Esophagus squamous epithelium (tissue), 5 donors: ENCODE data around the gene SERPINI2. TPM values are rescaled to one million over a fixed set of nuclear protein-coding genes. Genes with fewer than 3 reads are reported as not detected.

ENCODE experiments used
- DNase-seq: peaks from one replicate; lab custom pipeline; 2025; lab: John Stamatoyannopoulos, UW
- H3K27ac ChIP-seq, 4 donors: fragments of 200-600 bp; sonication (generic); one replicate each; pipeline ENCODE4 v1.5.1; 2016 to 2019; ENCODE audit warnings: mild to moderate bottlenecking in 1 of 4
- H3K27me3 ChIP-seq, 4 donors: fragments of 200-600 bp; sonication (generic); 1 replicate in 3 of 4; 2 replicates in 1 of 4; pipeline versions ENCODE4 v1.5.1 to v1.6.0; 2017 to 2021; ENCODE audit warnings: antibody characterized with exemption in 1 of 4
- H3K36me3 ChIP-seq, 3 donors: fragments of 200-600 bp; sonication (generic); one replicate each; pipeline ENCODE4 v1.5.1; 2016 to 2019
- H3K4me1 ChIP-seq, 3 donors: fragments of 200-600 bp; sonication (generic); one replicate each; pipeline ENCODE4 v1.5.1; 2017 to 2019
- H3K4me3 ChIP-seq, 4 donors: fragments of 200-600 bp; sonication (generic); 1 replicate in 3 of 4; 2 replicates in 1 of 4; pipeline ENCODE4 v1.5.1; 2016 to 2019; ENCODE audit warnings: mild to moderate bottlenecking in 2 of 4, moderate library complexity in 1 of 4
- H3K9me3 ChIP-seq, 3 donors: fragments of 200-600 bp; sonication (generic); one replicate each; pipeline ENCODE4 v1.5.1; 2016 to 2019
- CTCF ChIP-seq, 6 experiments: fragments of 450-650 bp in 4 of 6; fragments of 200-600 bp in 2 of 6; sonication (generic) in 2 of 6; IDR thresholded peaks; one replicate each; pipeline ENCODE4 v1.5.1; 2016 to 2019; ENCODE audit warnings: antibody characterized with exemption in 6 of 6, mild to moderate bottlenecking in 4 of 6, moderate library complexity in 4 of 6
- POLR2A ChIP-seq, 4 donors: fragments of 450-650 bp; IDR thresholded peaks; one replicate each; pipeline ENCODE4 v1.6.1; 2017; ENCODE audit warnings: antibody characterized with exemption in 4 of 4, mild to moderate bottlenecking in 4 of 4, moderate library complexity in 3 of 4
- WGBS, 2 donors: methylation state at CpG; one replicate each; pipeline ENCODE4 v1.1.5; 2018; 5-methylcytosine and 5-hydroxymethylcytosine counted together
- intact Hi-C: fragments of 100-400 bp; cut with DNase I; formaldehyde crosslinking; loops from one replicate; pipeline ENCODE4 v1.15.0; 2022
- total RNA-seq, 4 donors: library from RNA; depleted of rRNA; stranded (reverse); fragments of >200 nt; gene quantifications; one replicate each; pipeline ENCODE4 v1.1.0, GENCODE V29; 2016
- donor health status: DM: yes; HTN: yes; CAD: no.

The SERPINI2 gene
- total RNA-seq, 4 donors from 2014 or later, result 0.30 to 1.1 TPM; not detected in 2

GRCh38 chr3:167487556-167487955 lies 13.7 kb upstream of the SERPINI2 start:
- Histone ChIP-seq H3K27ac (no peak overlapping the region), H3K9me3 (no peaks in the 10 kb centered on the region), H3K4me1 (no peaks in the 10 kb centered on the region), H3K36me3 (no peaks in the 10 kb centered on the region), H3K4me3 (no peak overlapping the region), H3K27me3 (no peaks in the 10 kb centered on the region)
- intact Hi-C loops, result no loop called here
- WGBS, 2 donors, result 16 to 22% methylated on average over 3 of the region's 3 CpGs
- no peak for TF ChIP-seq CTCF (IDR thresholded peaks at IDR 0.05)
- no peak for TF ChIP-seq POLR2A (IDR thresholded peaks at IDR 0.05)
- DNase-seq, result no peak

GRCh38 chr3:167484551-167484950 lies 10.7 kb upstream of the SERPINI2 start:
- H3K27ac ChIP-seq, result no peak overlapping the region
- DNase-seq, result no peak
- no peaks in the 10 kb centered on the region for H3K4me1 ChIP-seq
- H3K9me3 ChIP-seq, result no peaks in the 10 kb centered on the region
- H3K4me3 ChIP-seq, result no peak overlapping the region
- TF ChIP-seq CTCF (IDR thresholded peaks at IDR 0.05) (no peak), POLR2A (IDR thresholded peaks at IDR 0.05) (no peak)
- H3K36me3 ChIP-seq, result no peaks in the 10 kb centered on the region
- WGBS, 2 donors, result 51 to 68% methylated on average over 2 of the region's 2 CpGs
- intact Hi-C loops, result no loop called here
- H3K27me3 ChIP-seq, result no peaks in the 10 kb centered on the region

GRCh38 chr3:167483708-167484475 lies 10.1 kb upstream of the SERPINI2 start:
- no peaks in the 10 kb centered on the region for H3K9me3 ChIP-seq
- TF ChIP-seq CTCF (IDR thresholded peaks at IDR 0.05), result no peak
- TF ChIP-seq POLR2A (IDR thresholded peaks at IDR 0.05), result no peak
- no peaks in the 10 kb centered on the region for H3K4me1 ChIP-seq
- 89 to 92% methylated on average over 2 of the region's 2 CpGs for WGBS, 2 donors
- no peak overlapping the region for H3K4me3 ChIP-seq
- H3K27me3 ChIP-seq, result no peaks in the 10 kb centered on the region
- DNase-seq, result no peak
- H3K36me3 ChIP-seq, result no peaks in the 10 kb centered on the region
- intact Hi-C loops, result no loop called here
- H3K27ac ChIP-seq, result no peak overlapping the region

- H3K4me3 ChIP-seq, result no peak overlapping the region
- no peaks in the 10 kb centered on the region for H3K9me3 ChIP-seq
- no peaks in the 10 kb centered on the region for H3K36me3 ChIP-seq
- no peak for DNase-seq
- H3K4me1 ChIP-seq, result no peaks in the 10 kb centered on the region
- intact Hi-C loops, result no loop called here
- H3K27me3 ChIP-seq, result no peaks in the 10 kb centered on the region
- no peak for TF ChIP-seq POLR2A (IDR thresholded peaks at IDR 0.05)
- no peak for TF ChIP-seq CTCF (IDR thresholded peaks at IDR 0.05)
- no peak overlapping the region for H3K27ac ChIP-seq
Observed at GRCh38 chr3:167481164-167481563, 7.3 kb upstream of the SERPINI2 start.

GRCh38 chr3:167480748-167481147 lies 6.9 kb upstream of the SERPINI2 start:
- H3K4me1 ChIP-seq, result no peaks in the 10 kb centered on the region
- WGBS, 2 donors, result 60 to 72% methylated on average over 2 of the region's 2 CpGs
- H3K27me3 ChIP-seq, result no peaks in the 10 kb centered on the region
- intact Hi-C loops, result no loop called here
- DNase-seq, result no peak
- H3K9me3 ChIP-seq, result no peaks in the 10 kb centered on the region
- TF ChIP-seq CTCF (IDR thresholded peaks at IDR 0.05) (no peak), POLR2A (IDR thresholded peaks at IDR 0.05) (no peak)
- H3K36me3 ChIP-seq, result no peaks in the 10 kb centered on the region
- H3K27ac ChIP-seq, result no peak overlapping the region
- no peak overlapping the region for H3K4me3 ChIP-seq
